Measurements from ENCODE around the gene CAVIN4. TPM values are rescaled to one million over a fixed set of nuclear protein-coding genes. Genes with fewer than 3 reads are reported as not detected.
A peak's percentile ranks its signal among the peaks of the same experiment; 100 is the strongest.

CAVIN4 gene
- total RNA-seq, 2 experiments from 2014 or later = 0.68 to 2.3 TPM

DNA sequence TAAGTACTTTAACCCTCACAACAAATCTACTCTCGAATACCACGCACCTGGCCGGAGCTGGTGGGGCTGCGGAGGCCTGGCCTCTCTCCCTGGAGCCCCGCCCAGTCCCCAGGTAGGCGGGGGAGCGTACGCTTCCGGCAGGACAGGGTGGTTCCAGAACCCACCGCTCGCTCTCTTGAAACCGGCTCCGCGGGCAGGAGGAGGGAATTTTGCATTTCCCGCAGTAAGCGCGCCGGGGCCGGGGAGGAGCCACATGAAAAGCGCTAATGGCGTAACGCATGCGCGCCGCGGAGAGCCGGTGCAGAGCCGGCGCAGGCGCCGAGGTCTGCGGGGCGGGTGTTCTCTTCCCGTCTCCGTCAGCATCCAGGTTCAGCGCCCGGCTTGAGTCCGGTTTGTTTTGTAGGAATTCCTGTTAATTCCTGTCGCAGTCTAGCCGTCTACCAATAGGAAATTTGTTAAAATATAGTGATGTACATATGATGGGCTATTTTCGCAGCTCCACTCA lies 20.8 kb downstream of the CAVIN4 start:
- H3K4me3 ChIP-seq (ENCODE audit: low read depth, low read length, poor library complexity, severe bottlenecking) = peak overlapping the region; percentile 60
- no TSS peak for BruUV-seq (replicated peaks)
- peaks cover 13% of the 10 kb centered on the region for H3K4me1 ChIP-seq (ENCODE audit: insufficient read depth, low read length, poor library complexity, severe bottlenecking)
- CTCF ChIA-PET (ENCODE audit: unreplicated experiment) = no interaction called here
- no peaks in the 10 kb centered on the region for H3K9me2 ChIP-seq (ENCODE audit: insufficient read depth, low read length)
- intact Hi-C loops (cut with micrococcal nuclease; ENCODE audit: unreplicated experiment) = loop anchor here (5.0 to 10.0 kb wide), 8 partner anchors 91 to 1414 kb away; no protein-coding TSS in a partner anchor
- POLR2A ChIA-PET = interaction anchor here (0.6 to 1.5 kb wide), 3 partner anchors 106 to 1758 kb away, joined by 3 to 5 read pairs (median 4); no protein-coding TSS in a partner anchor
- peak overlapping the region; percentile 97 for H2AFZ ChIP-seq (ENCODE audit: low read length)
- H3K36me3 ChIP-seq (ENCODE audit: insufficient read depth, low read length) = no peaks in the 10 kb centered on the region
- H4K20me1 ChIP-seq (ENCODE audit: insufficient read depth, low read length) = no peaks in the 10 kb centered on the region
- no peaks in the 10 kb centered on the region for H3K79me2 ChIP-seq (ENCODE audit: insufficient read depth, low read depth, low read length)
- H3K4me2 ChIP-seq (ENCODE audit: low read length) = peak overlapping the region; percentile 71
- DNase-seq (ENCODE audit: low spot score) = peak; percentile 74
- no peak for TF ChIP-seq EZH2phosphoT487 (IDR thresholded peaks at IDR 0.05; ENCODE audit: borderline replicate concordance, low read depth, low read length)
- TF ChIP-seq, protein P1, sequence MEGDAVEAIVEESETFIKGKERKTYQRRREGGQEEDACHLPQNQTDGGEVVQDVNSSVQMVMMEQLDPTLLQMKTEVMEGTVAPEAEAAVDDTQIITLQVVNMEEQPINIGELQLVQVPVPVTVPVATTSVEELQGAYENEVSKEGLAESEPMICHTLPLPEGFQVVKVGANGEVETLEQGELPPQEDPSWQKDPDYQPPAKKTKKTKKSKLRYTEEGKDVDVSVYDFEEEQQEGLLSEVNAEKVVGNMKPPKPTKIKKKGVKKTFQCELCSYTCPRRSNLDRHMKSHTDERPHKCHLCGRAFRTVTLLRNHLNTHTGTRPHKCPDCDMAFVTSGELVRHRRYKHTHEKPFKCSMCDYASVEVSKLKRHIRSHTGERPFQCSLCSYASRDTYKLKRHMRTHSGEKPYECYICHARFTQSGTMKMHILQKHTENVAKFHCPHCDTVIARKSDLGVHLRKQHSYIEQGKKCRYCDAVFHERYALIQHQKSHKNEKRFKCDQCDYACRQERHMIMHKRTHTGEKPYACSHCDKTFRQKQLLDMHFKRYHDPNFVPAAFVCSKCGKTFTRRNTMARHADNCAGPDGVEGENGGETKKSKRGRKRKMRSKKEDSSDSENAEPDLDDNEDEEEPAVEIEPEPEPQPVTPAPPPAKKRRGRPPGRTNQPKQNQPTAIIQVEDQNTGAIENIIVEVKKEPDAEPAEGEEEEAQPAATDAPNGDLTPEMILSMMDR (conservative IDR thresholded peaks at IDR 0.05; ENCODE audit: low read length) = no peak
- no peaks in the 10 kb centered on the region for H3K9me3 ChIP-seq (ENCODE audit: low read length)
- no peak overlapping the region for H3K27ac ChIP-seq (ENCODE audit: low read depth, low read length, poor library complexity, severe bottlenecking)

DNA sequence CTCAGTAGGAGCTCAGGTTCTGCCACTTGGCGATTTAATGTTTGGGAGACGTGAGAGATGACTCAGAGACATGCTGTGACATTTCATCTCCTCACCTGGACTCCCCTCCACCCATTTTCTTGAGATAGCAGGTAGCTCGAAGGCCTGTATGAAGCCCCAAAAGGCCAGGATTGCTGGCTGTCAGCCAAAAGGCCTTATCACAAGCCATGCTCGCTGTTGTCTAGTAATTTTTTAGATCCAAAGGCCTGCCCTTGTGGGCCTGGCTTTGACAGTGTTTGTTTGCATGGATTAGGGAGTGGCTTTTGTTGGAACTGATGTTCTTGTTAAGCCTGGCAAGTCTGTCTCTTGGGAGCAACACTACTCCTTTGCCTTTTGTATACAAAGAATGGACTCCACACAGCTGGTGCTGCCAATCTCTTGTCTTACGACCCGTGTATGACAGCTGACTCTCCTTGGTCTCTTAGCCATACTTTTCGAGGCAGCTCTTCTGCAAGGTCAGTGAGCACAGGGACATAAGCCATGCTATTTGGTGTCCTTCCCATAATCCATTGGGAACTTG lies 22.7 kb downstream of the CAVIN4 start:
- Histone ChIP-seq H3K9me2 (ENCODE audit: insufficient read depth, low read length) (no peaks in the 10 kb centered on the region), H3K79me2 (ENCODE audit: insufficient read depth, low read depth, low read length) (no peaks in the 10 kb centered on the region), H3K4me1 (ENCODE audit: insufficient read depth, low read length, poor library complexity, severe bottlenecking) (peaks cover 7% of the 10 kb centered on the region), H2AFZ (ENCODE audit: low read length) (no peak overlapping the region), H3K9me3 (ENCODE audit: low read length) (no peaks in the 10 kb centered on the region), H3K4me2 (ENCODE audit: low read length) (no peak overlapping the region), H3K36me3 (ENCODE audit: insufficient read depth, low read length) (no peaks in the 10 kb centered on the region), H4K20me1 (ENCODE audit: insufficient read depth, low read length) (no peaks in the 10 kb centered on the region), H3K27ac (ENCODE audit: low read depth, low read length, poor library complexity, severe bottlenecking) (no peak overlapping the region), H3K4me3 (ENCODE audit: low read depth, low read length, poor library complexity, severe bottlenecking) (no peak overlapping the region)
- TF ChIP-seq, protein P1 (conservative IDR thresholded peaks at IDR 0.05; ENCODE audit: low read length) = no peak
- TF ChIP-seq EZH2phosphoT487 (IDR thresholded peaks at IDR 0.05; ENCODE audit: borderline replicate concordance, low read depth, low read length) = no peak
- DNase-seq (ENCODE audit: low spot score) = no peak
- BruUV-seq (replicated peaks) = no TSS peak
- POLR2A ChIA-PET = interaction anchor here (0.8 kb wide), 1 partner anchor 20 kb away, joined by 3 read pairs; no protein-coding TSS in a partner anchor
- CTCF ChIA-PET (ENCODE audit: unreplicated experiment) = no interaction called here
- intact Hi-C loops (cut with micrococcal nuclease; ENCODE audit: unreplicated experiment) = no loop called here

DNA sequence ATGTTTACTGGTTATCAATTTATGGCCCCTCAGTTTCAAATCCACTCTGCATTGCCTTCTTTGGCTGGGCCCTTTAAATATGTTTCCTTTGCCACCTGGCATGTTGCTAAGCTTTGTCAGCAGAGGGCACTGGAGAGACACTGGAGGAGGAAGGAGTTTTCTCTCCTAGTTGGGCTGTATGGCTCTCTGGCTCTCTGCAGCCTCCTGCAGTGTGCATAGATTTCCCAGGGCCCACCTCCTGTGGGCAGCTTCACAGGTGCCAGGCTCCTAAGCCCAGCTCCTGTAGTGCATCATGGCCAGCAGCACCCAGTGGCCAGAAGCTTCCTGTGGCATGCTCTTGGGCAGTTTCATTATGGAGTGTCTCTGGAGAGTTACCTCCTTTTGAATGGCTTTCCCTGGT lies 23.3 kb downstream of the CAVIN4 start:
- ChIA-PET POLR2A (interaction anchor here (0.8 kb wide), 1 partner anchor 20 kb away, joined by 3 read pairs; no protein-coding TSS in a partner anchor), CTCF (ENCODE audit: unreplicated experiment) (no interaction called here)
- DNase-seq (ENCODE audit: low spot score) = peak; percentile 72
- Histone ChIP-seq H3K4me3 (ENCODE audit: low read depth, low read length, poor library complexity, severe bottlenecking) (no peak overlapping the region), H3K4me1 (ENCODE audit: insufficient read depth, low read length, poor library complexity, severe bottlenecking) (peaks cover 7% of the 10 kb centered on the region), H3K9me2 (ENCODE audit: insufficient read depth, low read length) (no peaks in the 10 kb centered on the region), H3K79me2 (ENCODE audit: insufficient read depth, low read depth, low read length) (no peaks in the 10 kb centered on the region), H3K36me3 (ENCODE audit: insufficient read depth, low read length) (no peaks in the 10 kb centered on the region), H3K27ac (ENCODE audit: low read depth, low read length, poor library complexity, severe bottlenecking) (no peak overlapping the region), H2AFZ (ENCODE audit: low read length) (no peak overlapping the region; the same call in 1 of the 2 replicates), H4K20me1 (ENCODE audit: insufficient read depth, low read length) (no peaks in the 10 kb centered on the region), H3K9me3 (ENCODE audit: low read length) (no peaks in the 10 kb centered on the region), H3K4me2 (ENCODE audit: low read length) (no peak overlapping the region)
- TF ChIP-seq, protein P1 (conservative IDR thresholded peaks at IDR 0.05; ENCODE audit: low read length) = peak; percentile 86
- no peak for TF ChIP-seq EZH2phosphoT487 (IDR thresholded peaks at IDR 0.05; ENCODE audit: borderline replicate concordance, low read depth, low read length)
- intact Hi-C loops (cut with micrococcal nuclease; ENCODE audit: unreplicated experiment) = no loop called here
- BruUV-seq (replicated peaks) = no TSS peak
